PC-3 (cell line): ENCODE results near the gene PLA2G2E. TPM values are rescaled to one million over a fixed set of nuclear protein-coding genes. Genes with fewer than 3 reads are reported as not detected.

Source experiments
- ATAC-seq: fragments of 200-7000 bp; cut with Tn5 transposase; 2 replicates; pipeline ENCODE4 v1.9.1; 2020; ENCODE audit warnings: mild to moderate bottlenecking, moderate library complexity
- BruUV-seq: library from RNA; stranded (reverse); fragments of 400-500 nt; replicated peaks from 2 replicates; lab custom pipeline; 2021; lab: Mats Ljungman, UMichigan
- CTCF ChIA-PET: fragments of 300-600 bp; sonication (Branson Sonifier 250); formaldehyde crosslinking; loops from one replicate; lab custom pipeline; 2022; ENCODE audit warnings: antibody characterized with exemption; lab: Charles Lee
- POLR2A ChIA-PET: fragments of 300-600 bp; sonication (Branson Sonifier 250); formaldehyde crosslinking; loops from one replicate; lab custom pipeline; 2022; ENCODE audit warnings: antibody characterized with exemption; ENCODE audit not compliant: unreplicated experiment; lab: Charles Lee
- DNase-seq: peaks from one replicate; pipeline ENCODE4 v3.0.0-alpha.2; 2015
- H2AFZ ChIP-seq: fragments of 300-600 bp; sonication (generic); 2 replicates; pipeline ENCODE4 v1.6.0; 2016; ENCODE audit warnings: antibody characterized with exemption, low read length
- H3F3A ChIP-seq: fragments of 300-600 bp; sonication (generic); one replicate; pipeline ENCODE4 v1.6.0; 2017; ENCODE audit warnings: antibody characterized with exemption, low read length, control low read depth, mild to moderate bottlenecking; ENCODE audit not compliant: unreplicated experiment
- H3K27ac ChIP-seq: fragments of 300-600 bp; sonication (generic); 2 replicates; pipeline ENCODE4 v1.5.1; 2016; ENCODE audit warnings: mild to moderate bottlenecking, low read length
- H3K27me3 ChIP-seq: fragments of 300-600 bp; sonication (generic); 2 replicates; pipeline ENCODE4 v1.6.1; 2016; ENCODE audit warnings: low read length, mixed read lengths
- H3K36me3 ChIP-seq: fragments of 300-600 bp; sonication (generic); 2 replicates; pipeline ENCODE4 v1.6.1; 2016; ENCODE audit warnings: low read depth, mixed run types, low read length, mixed read lengths
- H3K4me1 ChIP-seq: fragments of 300-600 bp; sonication (generic); 2 replicates; pipeline ENCODE4 v1.5.1; 2016; ENCODE audit warnings: low read length; ENCODE audit not compliant: insufficient read depth
- H3K4me2 ChIP-seq: fragments of 300-600 bp; sonication (generic); 2 replicates; pipeline ENCODE4 v1.6.0; 2016; ENCODE audit warnings: low read length
- H3K4me3 ChIP-seq: fragments of 300-600 bp; sonication (generic); 2 replicates; pipeline ENCODE4 v1.5.1; 2016; ENCODE audit warnings: mild to moderate bottlenecking, low read length, mixed read lengths
- H3K79me2 ChIP-seq: fragments of 300-600 bp; sonication (generic); 2 replicates; pipeline ENCODE4 v1.6.1; 2017; ENCODE audit warnings: low read length, mixed read lengths
- H3K9ac ChIP-seq: fragments of 300-600 bp; sonication (generic); 2 replicates; pipeline ENCODE4 v1.6.0; 2016; ENCODE audit warnings: mild to moderate bottlenecking, low read length
- H3K9me2 ChIP-seq: fragments of 300-600 bp; sonication (generic); replicated peaks from 2 replicates; pipeline ENCODE4 v1.6.1; 2016; ENCODE audit warnings: mixed run types, low read length, mixed read lengths
- H3K9me3 ChIP-seq: fragments of 300-600 bp; sonication (generic); 2 replicates; pipeline ENCODE4 v1.6.1; 2016; ENCODE audit warnings: low read length, mixed read lengths
- H4K20me1 ChIP-seq: fragments of 300-600 bp; sonication (generic); 2 replicates; pipeline ENCODE4 v1.6.1; 2016; ENCODE audit warnings: low read length, mixed read lengths
- EZH2 ChIP-seq: fragments of 300-600 bp; sonication (generic); IDR thresholded peaks from one replicate; pipeline ENCODE4 v1.6.1; 2017; ENCODE audit warnings: antibody characterized with exemption, mild to moderate bottlenecking, low read length; ENCODE audit not compliant: unreplicated experiment
- EZH2phosphoT487 ChIP-seq: fragments of 300-600 bp; sonication (generic); IDR thresholded peaks from 2 replicates; pipeline ENCODE4 v1.6.1; 2018; ENCODE audit warnings: mild to moderate bottlenecking, antibody characterized with exemption, low read length, borderline replicate concordance
- intact Hi-C: fragments of 100-400 bp; cut with micrococcal nuclease; formaldehyde crosslinking; loops from 2 replicates; pipeline ENCODE4 v1.9.0; 2023
- total RNA-seq: library from RNA; depleted of rRNA; stranded (reverse); fragments of >200 nt; gene quantifications from 2 replicates; pipeline ENCODE4 v1.2.3, GENCODE V29; 2014
- TF ChIP-seq, protein P1 (sequence below): fragments of 300-600 bp; sonication (generic); conservative IDR thresholded peaks from 2 replicates; pipeline ENCODE4 v1.5.1; 2017; ENCODE audit warnings: antibody characterized with exemption, low read depth, mild to moderate bottlenecking, low read length

Gene PLA2G2E
- total RNA-seq, 1 experiment from 2014 or later: not detected

DNA sequence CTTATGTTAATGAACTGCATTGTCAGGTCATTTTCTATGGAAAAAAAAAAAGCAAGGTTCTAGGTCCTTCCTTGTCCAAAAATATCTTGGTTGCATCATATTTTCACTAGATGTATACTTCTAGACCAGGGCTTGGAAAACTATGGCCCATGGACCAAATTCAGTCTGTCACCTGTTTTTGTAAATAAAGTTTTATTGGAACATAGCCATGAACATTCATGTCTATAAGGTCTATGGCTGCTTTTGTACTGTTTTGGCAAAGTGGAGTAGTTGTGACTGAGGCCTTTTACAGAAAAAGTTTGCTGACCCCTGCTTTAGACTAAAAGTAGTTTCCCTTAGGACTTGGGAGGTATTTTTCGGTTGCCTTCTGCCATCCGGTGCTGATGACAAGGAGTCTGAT, 19.2 kb upstream of the PLA2G2E start:
- POLR2A ChIA-PET: no interaction called here
- Histone ChIP-seq H4K20me1 (no peaks in the 10 kb centered on the region), H3K79me2 (no peaks in the 10 kb centered on the region), H3K4me3 (no peak overlapping the region), H3K36me3 (no peaks in the 10 kb centered on the region), H3K4me1 (no peaks in the 10 kb centered on the region), H3K9me2 (no peaks in the 10 kb centered on the region), H2AFZ (no peak overlapping the region), H3K27ac (no peak overlapping the region), H3K4me2 (no peak overlapping the region), H3K9ac (no peak overlapping the region), H3K27me3 (no peaks in the 10 kb centered on the region), H3K9me3 (no peaks in the 10 kb centered on the region), H3F3A (no peaks in the 10 kb centered on the region)
- intact Hi-C loops: no loop called here
- BruUV-seq: no TSS peak
- CTCF ChIA-PET: no interaction called here
- DNase-seq: no peak
- no peak for ATAC-seq
- TF ChIP-seq, protein P1, sequence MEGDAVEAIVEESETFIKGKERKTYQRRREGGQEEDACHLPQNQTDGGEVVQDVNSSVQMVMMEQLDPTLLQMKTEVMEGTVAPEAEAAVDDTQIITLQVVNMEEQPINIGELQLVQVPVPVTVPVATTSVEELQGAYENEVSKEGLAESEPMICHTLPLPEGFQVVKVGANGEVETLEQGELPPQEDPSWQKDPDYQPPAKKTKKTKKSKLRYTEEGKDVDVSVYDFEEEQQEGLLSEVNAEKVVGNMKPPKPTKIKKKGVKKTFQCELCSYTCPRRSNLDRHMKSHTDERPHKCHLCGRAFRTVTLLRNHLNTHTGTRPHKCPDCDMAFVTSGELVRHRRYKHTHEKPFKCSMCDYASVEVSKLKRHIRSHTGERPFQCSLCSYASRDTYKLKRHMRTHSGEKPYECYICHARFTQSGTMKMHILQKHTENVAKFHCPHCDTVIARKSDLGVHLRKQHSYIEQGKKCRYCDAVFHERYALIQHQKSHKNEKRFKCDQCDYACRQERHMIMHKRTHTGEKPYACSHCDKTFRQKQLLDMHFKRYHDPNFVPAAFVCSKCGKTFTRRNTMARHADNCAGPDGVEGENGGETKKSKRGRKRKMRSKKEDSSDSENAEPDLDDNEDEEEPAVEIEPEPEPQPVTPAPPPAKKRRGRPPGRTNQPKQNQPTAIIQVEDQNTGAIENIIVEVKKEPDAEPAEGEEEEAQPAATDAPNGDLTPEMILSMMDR: no peak
- TF ChIP-seq EZH2 (no peak), EZH2phosphoT487 (no peak)

DNA sequence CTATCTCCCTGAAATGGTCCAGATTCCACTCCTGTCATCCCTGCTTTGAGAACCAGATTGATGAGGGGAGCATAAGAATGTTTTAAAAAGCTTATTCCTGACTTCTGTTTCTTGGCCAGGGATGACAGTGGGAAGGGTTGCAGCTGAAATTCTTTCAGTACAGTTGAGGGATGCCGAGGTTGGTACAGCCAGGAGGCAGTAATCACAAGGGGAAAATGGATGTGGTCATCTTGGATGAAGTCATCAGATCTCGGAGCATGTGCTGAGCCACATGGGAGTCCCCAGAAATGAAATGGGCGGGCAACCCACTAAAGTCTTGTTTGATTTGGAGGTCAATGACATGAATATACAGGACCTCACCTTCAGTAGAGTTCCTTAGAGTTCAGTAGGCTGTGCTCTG, 18.7 kb upstream of the PLA2G2E start:
- Histone ChIP-seq H3K9me3 (no peaks in the 10 kb centered on the region), H3K27ac (no peak overlapping the region), H3K27me3 (no peaks in the 10 kb centered on the region), H4K20me1 (no peaks in the 10 kb centered on the region), H3K9ac (no peak overlapping the region), H3F3A (no peaks in the 10 kb centered on the region), H3K36me3 (no peaks in the 10 kb centered on the region), H3K4me1 (no peaks in the 10 kb centered on the region), H3K4me3 (no peak overlapping the region), H2AFZ (no peak overlapping the region), H3K4me2 (no peak overlapping the region), H3K79me2 (no peaks in the 10 kb centered on the region), H3K9me2 (no peaks in the 10 kb centered on the region)
- CTCF ChIA-PET: no interaction called here
- ATAC-seq (no peak), DNase-seq (no peak)
- TF ChIP-seq, protein P1: no peak
- TF ChIP-seq EZH2phosphoT487: no peak
- no peak for TF ChIP-seq EZH2
- BruUV-seq: no TSS peak
- POLR2A ChIA-PET: no interaction called here
- intact Hi-C loops: no loop called here

DNA sequence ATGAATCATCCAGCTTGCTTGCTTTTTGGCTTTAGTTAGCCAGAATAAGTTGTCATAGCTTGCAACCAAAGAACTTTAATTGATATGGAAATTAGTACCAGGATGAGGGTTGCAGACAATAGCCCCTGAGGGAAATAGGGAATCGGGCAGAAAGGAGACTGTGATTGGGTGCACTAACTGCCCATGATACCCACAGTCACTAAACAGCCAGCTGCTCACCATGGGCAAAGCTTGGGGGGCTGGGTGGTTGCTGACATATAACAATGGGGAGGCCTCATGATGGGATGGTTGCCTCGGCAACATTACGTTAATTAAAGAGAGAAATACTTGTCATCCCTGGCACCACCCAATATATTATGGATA, 17.8 kb upstream of the PLA2G2E start:
- Histone ChIP-seq H3K79me2 (no peaks in the 10 kb centered on the region), H3K27ac (no peak overlapping the region), H3K9ac (no peak overlapping the region), H3K27me3 (no peaks in the 10 kb centered on the region), H3K36me3 (no peaks in the 10 kb centered on the region), H3K4me3 (no peak overlapping the region), H4K20me1 (no peaks in the 10 kb centered on the region), H3K4me2 (no peak overlapping the region), H3K9me3 (no peaks in the 10 kb centered on the region), H3K9me2 (no peaks in the 10 kb centered on the region), H2AFZ (no peak overlapping the region), H3K4me1 (no peaks in the 10 kb centered on the region), H3F3A (no peaks in the 10 kb centered on the region)
- POLR2A ChIA-PET: no interaction called here
- no TSS peak for BruUV-seq
- ATAC-seq: no peak
- TF ChIP-seq, protein P1: no peak
- no peak for TF ChIP-seq EZH2phosphoT487
- TF ChIP-seq EZH2: no peak
- DNase-seq: no peak
- CTCF ChIA-PET: no interaction called here
- intact Hi-C loops: no loop called here
